K562 (cell line): ENCODE data around the gene REEP6. TPM values are rescaled to one million over a fixed set of nuclear protein-coding genes. Genes with fewer than 3 reads are reported as not detected.

Source experiments
- CCNT2 ChIP-seq: IDR thresholded peaks from 2 replicates; pipeline ENCODE4 v1.6.1; 2011; ENCODE audit warnings: borderline replicate concordance, low read depth, mild to moderate bottlenecking, moderate library complexity, mixed read lengths, low read length; ENCODE audit not compliant: insufficient read length; ENCODE audit errors: extremely low read depth
- ELF2 ChIP-seq: fragments of 250-450 bp; sonication (Bioruptor Pico); IDR thresholded peaks from 2 replicates; pipeline ENCODE4 v1.5.0; 2021; ENCODE audit warnings: mild to moderate bottlenecking
- GABPA ChIP-seq: fragments of 200-800 bp; sonication (Bioruptor generic); conservative IDR thresholded peaks from 2 replicates; pipeline ENCODE4 v1.6.1; 2016; ENCODE audit warnings: low read depth, missing genetic modification characterization, missing compliant biosample characterization
- GTF3C2 ChIP-seq: IDR thresholded peaks from 3 replicates; pipeline ENCODE4 v1.6.1; 2011; ENCODE audit warnings: borderline replicate concordance, mild to moderate bottlenecking, moderate library complexity; ENCODE audit not compliant: insufficient read length; ENCODE audit errors: extremely low read depth
- KDM4B ChIP-seq, 2 experiments: fragments of 450-650 bp in 1 of 2; sonication (generic) in 1 of 2; IDR thresholded peaks; 2 replicates each; pipeline ENCODE4 v1.6.1; 2016 to 2017; ENCODE audit warnings: borderline replicate concordance in 2 of 2, antibody characterized with exemption in 1 of 2, low read depth in 1 of 2, mild to moderate bottlenecking in 1 of 2
- L3MBTL2 ChIP-seq: fragments of 450-650 bp; IDR thresholded peaks from 2 replicates; pipeline ENCODE4 v1.6.1; 2016; ENCODE audit warnings: mild to moderate bottlenecking, moderate library complexity
- PBX2 ChIP-seq, 2 experiments: IDR thresholded peaks in 1 of 2; conservative IDR thresholded peaks in 1 of 2; 2 replicates each; pipeline ENCODE4 v1.6.1; 2016; ENCODE audit warnings: low read depth in 2 of 2, mild to moderate bottlenecking in 1 of 2, missing compliant biosample characterization in 1 of 2, missing genetic modification characterization in 1 of 2, moderate library complexity in 1 of 2
- RBBP5 ChIP-seq: fragments of 200-600 bp; sonication (generic); IDR thresholded peaks from 2 replicates; pipeline ENCODE4 v1.6.1; 2012; ENCODE audit warnings: borderline replicate concordance, mild to moderate bottlenecking, low read length, control low read depth, inconsistent platforms; ENCODE audit not compliant: insufficient read depth, poor library complexity, severe bottlenecking
- SAP30 ChIP-seq: fragments of 200-600 bp; sonication (generic); IDR thresholded peaks from 2 replicates; pipeline ENCODE4 v1.6.1; 2012; ENCODE audit warnings: borderline replicate concordance, low read depth, mild to moderate bottlenecking, moderate library complexity, low read length, control low read depth, inconsistent platforms; ENCODE audit not compliant: insufficient read depth, poor library complexity, severe bottlenecking
- SMARCC2 ChIP-seq: fragments of 450-650 bp; IDR thresholded peaks from 2 replicates; pipeline ENCODE4 v1.6.1; 2017; ENCODE audit warnings: antibody characterized with exemption, moderate library complexity, mild to moderate bottlenecking, low read depth
- TAF7 ChIP-seq: fragments of 450-650 bp; IDR thresholded peaks from 2 replicates; pipeline ENCODE4 v1.6.1; 2016; ENCODE audit warnings: missing genetic modification characterization, missing compliant biosample characterization
- polyA plus RNA-seq, 8 experiments: library from polyadenylated mRNA; depleted of rRNA in 4 of 8; stranded (reverse) in 5 of 8; unstranded in 3 of 8; fragments of >200 nt; fragmentation: Nextera tagmentation in 2 of 8; fragmentation: Illumina TruSeq in 1 of 8; extraction: Ambion mirVana in 2 of 8; extraction: Trizol in 1 of 8; gene quantifications; 2 replicates each; pipeline versions ENCODE4 v1.2.1 to v1.2.3, GENCODE V29; 2011 to 2014; ENCODE audit warnings: inconsistent platforms in 1 of 8, missing spikeins in 1 of 8
- total RNA-seq, 7 experiments: library from RNA; depleted of rRNA in 6 of 7; stranded (reverse); fragments of >200 nt in 6 of 7; fragmentation: Illumina TruSeq in 2 of 7; extraction: Trizol in 2 of 7; gene quantifications; 2 replicates each; pipeline versions ENCODE4 v1.2.1 to v1.2.3, GENCODE V29; 2011 to 2021; ENCODE audit warnings: low replicate concordance in 1 of 7
- TF ChIP-seq, protein P1 (sequence below): fragments of 450-650 bp; IDR thresholded peaks from 2 replicates; pipeline ENCODE4 v1.6.1; 2016; ENCODE audit warnings: low read depth, mild to moderate bottlenecking, moderate library complexity
- TF ChIP-seq, protein P2 (sequence below): fragments of 200-400 bp; formaldehyde crosslinking; IDR thresholded peaks from 2 replicates; pipeline ENCODE4 v1.6.1; 2017; ENCODE audit warnings: mild to moderate bottlenecking, low read depth, low read length, moderate library complexity

The REEP6 gene
- total and polyA plus RNA-seq, 9 of the 15 experiments (the other 6 are each of a cell fraction or from before 2014, with no cell fraction given): 1.2 to 64.2 (median 12.7) TPM

GRCh38 chr19:1478934-1479707 is 11.9 kb upstream of the REEP6 start, which contains the start of gene C19orf25 (continued):
- TF ChIP-seq GTF3C2: peak; percentile 88
- TF ChIP-seq L3MBTL2: peak; percentile 88
- peak; percentile 95 for TF ChIP-seq ELF2 (CRISPR knock-in tag)
- TF ChIP-seq SMARCC2: no peak
- peak; percentile 58; the same call in 1 of the 2 replicates for TF ChIP-seq TAF7 (tag)
- TF ChIP-seq, protein P1, sequence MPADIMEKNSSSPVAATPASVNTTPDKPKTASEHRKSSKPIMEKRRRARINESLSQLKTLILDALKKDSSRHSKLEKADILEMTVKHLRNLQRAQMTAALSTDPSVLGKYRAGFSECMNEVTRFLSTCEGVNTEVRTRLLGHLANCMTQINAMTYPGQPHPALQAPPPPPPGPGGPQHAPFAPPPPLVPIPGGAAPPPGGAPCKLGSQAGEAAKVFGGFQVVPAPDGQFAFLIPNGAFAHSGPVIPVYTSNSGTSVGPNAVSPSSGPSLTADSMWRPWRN: no peak
- TF ChIP-seq, protein P2, sequence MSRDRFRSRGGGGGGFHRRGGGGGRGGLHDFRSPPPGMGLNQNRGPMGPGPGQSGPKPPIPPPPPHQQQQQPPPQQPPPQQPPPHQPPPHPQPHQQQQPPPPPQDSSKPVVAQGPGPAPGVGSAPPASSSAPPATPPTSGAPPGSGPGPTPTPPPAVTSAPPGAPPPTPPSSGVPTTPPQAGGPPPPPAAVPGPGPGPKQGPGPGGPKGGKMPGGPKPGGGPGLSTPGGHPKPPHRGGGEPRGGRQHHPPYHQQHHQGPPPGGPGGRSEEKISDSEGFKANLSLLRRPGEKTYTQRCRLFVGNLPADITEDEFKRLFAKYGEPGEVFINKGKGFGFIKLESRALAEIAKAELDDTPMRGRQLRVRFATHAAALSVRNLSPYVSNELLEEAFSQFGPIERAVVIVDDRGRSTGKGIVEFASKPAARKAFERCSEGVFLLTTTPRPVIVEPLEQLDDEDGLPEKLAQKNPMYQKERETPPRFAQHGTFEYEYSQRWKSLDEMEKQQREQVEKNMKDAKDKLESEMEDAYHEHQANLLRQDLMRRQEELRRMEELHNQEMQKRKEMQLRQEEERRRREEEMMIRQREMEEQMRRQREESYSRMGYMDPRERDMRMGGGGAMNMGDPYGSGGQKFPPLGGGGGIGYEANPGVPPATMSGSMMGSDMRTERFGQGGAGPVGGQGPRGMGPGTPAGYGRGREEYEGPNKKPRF: no peak
- TF ChIP-seq PBX2 (CRISPR knock-in tag; IDR thresholded peaks at IDR 0.05; ENCODE audit: low read depth): no peak
- TF ChIP-seq PBX2 (tag; conservative IDR thresholded peaks at IDR 0.05; ENCODE audit: low read depth): peak; percentile 90
- TF ChIP-seq CCNT2: peak; percentile 66
- TF ChIP-seq RBBP5: peak; percentile 78
- TF ChIP-seq GABPA (tag): peak; percentile 96
- peak in 1 of 2 experiments; percentile 88; a peak in 1 of 4 replicates for TF ChIP-seq KDM4B (IDR thresholded peaks at IDR 0.05; ENCODE audit: borderline replicate concordance in 2 of 2, low read depth in 1 of 2)
- peak; percentile 10 for TF ChIP-seq SAP30
